ENCODE results near the gene MYO3B.

MYO3B gene

GRCh38 chr2:170579511-170579910 is 401.6 kb downstream of the MYO3B start:
- no peak for DNase-seq (ENCODE audit: extremely low spot score)
- ChIA-PET POLR2A (no interaction called here), CTCF (no interaction called here)
- TF ChIP-seq CTBP1 (IDR thresholded peaks at IDR 0.05; ENCODE audit: borderline replicate concordance) (no peak), LEF1 (IDR thresholded peaks at IDR 0.05; ENCODE audit: borderline replicate concordance) (no peak), HDGF (IDR thresholded peaks at IDR 0.05; ENCODE audit: borderline replicate concordance) (no peak), FOXA1 (IDR thresholded peaks at IDR 0.05) (no peak), TARDBP (IDR thresholded peaks at IDR 0.05) (no peak), ZNF384 (IDR thresholded peaks at IDR 0.05) (no peak), ARNT (IDR thresholded peaks at IDR 0.05) (no peak), SUZ12 (IDR thresholded peaks at IDR 0.05) (no peak), NFRKB (IDR thresholded peaks at IDR 0.05) (no peak), FOXM1 (IDR thresholded peaks at IDR 0.05; ENCODE audit: borderline replicate concordance) (no peak), BHLHE40 (IDR thresholded peaks at IDR 0.05; ENCODE audit: borderline replicate concordance) (no peak), SP1 (IDR thresholded peaks at IDR 0.05) (no peak), FOXK2 (IDR thresholded peaks at IDR 0.05) (no peak), ELF4 (IDR thresholded peaks at IDR 0.05) (no peak), L3MBTL2 (conservative IDR thresholded peaks at IDR 0.05) (no peak)
- TF ChIP-seq, protein P1, sequence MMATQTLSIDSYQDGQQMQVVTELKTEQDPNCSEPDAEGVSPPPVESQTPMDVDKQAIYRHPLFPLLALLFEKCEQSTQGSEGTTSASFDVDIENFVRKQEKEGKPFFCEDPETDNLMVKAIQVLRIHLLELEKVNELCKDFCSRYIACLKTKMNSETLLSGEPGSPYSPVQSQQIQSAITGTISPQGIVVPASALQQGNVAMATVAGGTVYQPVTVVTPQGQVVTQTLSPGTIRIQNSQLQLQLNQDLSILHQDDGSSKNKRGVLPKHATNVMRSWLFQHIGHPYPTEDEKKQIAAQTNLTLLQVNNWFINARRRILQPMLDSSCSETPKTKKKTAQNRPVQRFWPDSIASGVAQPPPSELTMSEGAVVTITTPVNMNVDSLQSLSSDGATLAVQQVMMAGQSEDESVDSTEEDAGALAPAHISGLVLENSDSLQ (IDR thresholded peaks at IDR 0.05): no peak

DNA sequence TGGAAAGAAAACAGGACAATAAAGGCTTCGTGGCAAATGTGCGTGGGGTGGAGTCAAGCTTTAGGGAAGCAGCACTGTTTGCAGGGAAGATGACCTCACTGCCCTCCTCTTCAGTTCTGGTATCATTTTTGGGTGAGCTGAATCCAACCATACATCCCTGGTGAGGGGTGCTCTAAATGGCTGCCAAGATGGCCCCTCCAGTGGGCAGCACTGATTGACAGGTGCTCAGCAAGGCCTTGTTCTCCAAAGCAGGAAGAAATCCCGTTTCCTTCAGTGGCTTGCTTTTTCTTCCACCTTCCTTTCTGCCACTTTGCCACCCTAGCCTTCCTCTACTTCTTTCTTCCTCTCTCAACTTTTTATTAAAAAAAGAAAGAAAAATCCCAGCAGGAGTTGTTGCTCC is 404.4 kb downstream of the MYO3B start:
- POLR2A ChIA-PET: no interaction called here
- CTCF ChIA-PET: no interaction called here
- TF ChIP-seq HDGF (IDR thresholded peaks at IDR 0.05; ENCODE audit: borderline replicate concordance): no peak
- TF ChIP-seq, protein P1 (IDR thresholded peaks at IDR 0.05): 0 out of 2 replicates have a peak, but pooled peaks have one; percentile 11
- no peak for DNase-seq (ENCODE audit: extremely low spot score)

- ChIA-PET CTCF (no interaction called here), POLR2A (no interaction called here)
- TF ChIP-seq SP1 (IDR thresholded peaks at IDR 0.05): no peak
- TF ChIP-seq FOXA1 (IDR thresholded peaks at IDR 0.05): no peak
- TF ChIP-seq BHLHE40 (IDR thresholded peaks at IDR 0.05; ENCODE audit: borderline replicate concordance): no peak
- no peak for TF ChIP-seq FOXM1 (IDR thresholded peaks at IDR 0.05; ENCODE audit: borderline replicate concordance)
- DNase-seq (ENCODE audit: extremely low spot score): no peak
Observed at GRCh38 chr2:170582751-170583463, 405.0 kb downstream of the MYO3B start.

DNA sequence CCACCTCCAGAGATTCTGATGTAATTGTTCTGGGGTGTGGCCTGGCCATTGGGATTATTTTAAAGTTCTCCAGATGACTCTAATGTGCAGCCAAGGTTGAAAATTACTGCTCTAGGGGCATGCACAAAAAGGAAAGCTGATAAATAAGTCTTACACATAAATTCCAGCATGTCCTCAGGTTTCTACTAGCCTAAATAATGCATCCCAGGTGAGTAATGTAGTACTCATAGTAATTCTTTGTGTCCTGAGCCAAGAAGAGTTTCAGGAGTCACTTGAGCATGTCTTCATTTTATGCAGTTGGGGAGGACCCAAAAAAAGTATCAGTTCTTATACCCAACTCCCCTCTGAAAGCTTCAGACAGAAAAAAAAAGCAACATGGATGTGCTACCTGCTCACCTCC is 407.1 kb downstream of the MYO3B start:
- no peak for DNase-seq (ENCODE audit: extremely low spot score)
- TF ChIP-seq ELF4 (IDR thresholded peaks at IDR 0.05): no peak
- ChIA-PET POLR2A (no interaction called here), CTCF (no interaction called here)

- no peak for DNase-seq (ENCODE audit: extremely low spot score)
- TF ChIP-seq TARDBP (IDR thresholded peaks at IDR 0.05) (no peak), FOXK2 (IDR thresholded peaks at IDR 0.05) (no peak), FOXA1 (IDR thresholded peaks at IDR 0.05) (no peak), CTBP1 (IDR thresholded peaks at IDR 0.05; ENCODE audit: borderline replicate concordance) (no peak), NFRKB (IDR thresholded peaks at IDR 0.05) (no peak), SP1 (IDR thresholded peaks at IDR 0.05) (no peak), BHLHE40 (IDR thresholded peaks at IDR 0.05; ENCODE audit: borderline replicate concordance) (no peak), ZNF384 (IDR thresholded peaks at IDR 0.05) (no peak), HDGF (IDR thresholded peaks at IDR 0.05; ENCODE audit: borderline replicate concordance) (no peak), LEF1 (IDR thresholded peaks at IDR 0.05; ENCODE audit: borderline replicate concordance) (no peak), FOXM1 (IDR thresholded peaks at IDR 0.05; ENCODE audit: borderline replicate concordance) (no peak), ARNT (IDR thresholded peaks at IDR 0.05) (no peak), ELF4 (IDR thresholded peaks at IDR 0.05) (no peak), SUZ12 (IDR thresholded peaks at IDR 0.05) (no peak), L3MBTL2 (conservative IDR thresholded peaks at IDR 0.05) (no peak)
- TF ChIP-seq, protein P1 (IDR thresholded peaks at IDR 0.05): no peak
- ChIA-PET POLR2A (no interaction called here), CTCF (no interaction called here)
Observed at GRCh38 chr2:170586571-170587095, 408.7 kb downstream of the MYO3B start.

DNA sequence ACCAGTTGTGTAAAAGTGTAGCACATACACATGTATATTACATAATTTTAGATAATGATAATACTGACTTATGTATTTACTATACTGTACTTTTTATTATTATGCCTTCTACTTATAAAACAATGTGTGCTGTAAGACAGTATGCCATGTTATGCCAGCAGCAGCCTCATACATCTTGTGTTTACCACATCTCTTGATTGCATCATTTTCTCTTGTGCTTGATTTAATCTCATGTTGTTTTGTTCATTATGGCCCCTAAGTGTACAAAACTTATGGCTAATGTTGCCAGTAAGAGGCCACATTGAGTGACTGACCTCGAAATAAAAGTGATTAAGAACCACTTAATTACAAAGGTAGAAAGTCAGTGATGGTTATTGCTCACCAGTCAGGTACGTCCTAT is 409.2 kb downstream of the MYO3B start:
- CTCF ChIA-PET: interaction anchor here (0.7 kb wide), 1 partner anchor 19 kb away, joined by 3 read pairs; no protein-coding TSS in a partner anchor
- no peak for TF ChIP-seq ELF4 (IDR thresholded peaks at IDR 0.05)
- no peak for TF ChIP-seq ZNF384 (IDR thresholded peaks at IDR 0.05)
- no peak for TF ChIP-seq FOXA1 (IDR thresholded peaks at IDR 0.05)
- TF ChIP-seq ARNT (IDR thresholded peaks at IDR 0.05): no peak
- TF ChIP-seq CTBP1 (IDR thresholded peaks at IDR 0.05; ENCODE audit: borderline replicate concordance): no peak
- no peak for TF ChIP-seq SP1 (IDR thresholded peaks at IDR 0.05)
- no peak for TF ChIP-seq LEF1 (IDR thresholded peaks at IDR 0.05; ENCODE audit: borderline replicate concordance)
- TF ChIP-seq NFRKB (IDR thresholded peaks at IDR 0.05): no peak
- TF ChIP-seq FOXM1 (IDR thresholded peaks at IDR 0.05; ENCODE audit: borderline replicate concordance): no peak
- no peak for TF ChIP-seq BHLHE40 (IDR thresholded peaks at IDR 0.05; ENCODE audit: borderline replicate concordance)
- no peak for TF ChIP-seq L3MBTL2 (conservative IDR thresholded peaks at IDR 0.05)
- no peak for TF ChIP-seq HDGF (IDR thresholded peaks at IDR 0.05; ENCODE audit: borderline replicate concordance)
- POLR2A ChIA-PET: no interaction called here
- no peak for DNase-seq (ENCODE audit: extremely low spot score)
